Activated CD4-positive, alpha-beta T cell treated with anti-CD3 and anti-CD28 coated beads, Interleukin-2, amount 50 U/mL, for 1 hour (primary cell): ENCODE results near the gene PIGP.
A peak's percentile ranks its signal among the peaks of the same experiment; 100 is the strongest.
"Not testable (repeated sequence)": the region's sequence is repeated elsewhere in the genome, so short reads cannot be mapped to it uniquely, and the experiment has no call there.

Experiments used
- DNase-seq: peaks from one replicate; pipeline ENCODE4 v3.0.0-alpha.2; 2020

Gene PIGP

DNA sequence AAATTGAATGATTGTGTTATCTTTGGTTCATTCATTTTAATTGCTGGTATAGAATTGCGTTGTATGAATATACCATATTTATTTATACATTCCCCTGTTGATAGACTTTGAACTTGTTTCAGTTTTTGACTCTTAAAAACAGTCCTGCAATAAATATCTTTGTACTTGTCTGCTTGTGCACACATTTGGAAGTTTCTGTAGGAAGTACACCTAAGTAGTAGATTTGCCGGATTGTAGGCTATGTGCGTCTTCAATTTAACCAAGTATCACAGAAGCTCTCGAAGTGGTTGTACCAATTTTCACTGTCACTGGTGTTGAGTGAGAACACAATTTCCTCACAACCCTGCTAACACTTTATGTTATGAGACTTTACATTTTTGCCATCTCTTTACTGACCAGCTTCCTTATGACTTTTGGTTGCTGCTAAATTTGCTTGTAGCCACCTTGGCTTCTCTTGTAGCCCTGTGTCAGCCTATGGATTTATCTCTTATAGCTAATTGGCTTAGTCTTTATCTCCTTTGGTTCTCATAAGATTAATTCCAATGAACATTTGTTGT, 2.4 kb upstream of the PIGP start:
- DNase-seq, result no peak

DNA sequence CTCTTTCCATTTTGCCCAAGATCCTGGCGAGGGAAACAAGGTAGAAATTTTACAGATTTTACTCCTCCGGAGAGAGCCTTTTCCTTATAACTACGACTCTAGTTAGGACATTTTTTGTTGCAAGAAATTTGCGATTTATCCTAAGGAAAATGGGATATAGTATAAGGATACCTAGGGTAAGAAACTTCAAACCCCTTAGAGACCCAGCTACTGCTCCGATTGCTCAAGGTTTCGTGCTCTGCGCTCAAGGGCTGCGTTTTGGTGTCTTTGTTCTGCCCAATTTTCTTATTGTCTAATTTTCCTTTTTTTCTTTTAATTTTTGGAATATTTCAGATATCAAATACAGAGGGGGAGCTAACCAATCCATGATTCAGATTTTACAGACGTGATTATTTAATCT, 1.7 kb upstream of the PIGP start:
- DNase-seq, result no peak

DNA sequence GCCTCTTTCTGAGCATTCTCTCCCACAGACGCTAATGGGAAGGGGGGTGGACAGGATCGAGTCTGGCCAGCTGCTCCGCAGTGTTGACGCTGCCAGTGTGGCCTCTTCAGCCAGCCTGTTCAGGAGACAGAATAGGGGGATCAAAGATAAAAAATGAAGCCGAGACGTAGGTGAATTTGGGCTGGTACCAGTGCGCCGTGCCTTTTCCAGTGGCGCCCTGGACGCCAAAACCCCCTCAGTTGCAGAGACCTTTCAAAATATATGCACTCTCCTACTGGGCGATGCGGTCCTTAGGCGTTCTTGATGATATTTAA, 1.3 kb upstream of the PIGP start:
- DNase-seq, result no peak

DNA sequence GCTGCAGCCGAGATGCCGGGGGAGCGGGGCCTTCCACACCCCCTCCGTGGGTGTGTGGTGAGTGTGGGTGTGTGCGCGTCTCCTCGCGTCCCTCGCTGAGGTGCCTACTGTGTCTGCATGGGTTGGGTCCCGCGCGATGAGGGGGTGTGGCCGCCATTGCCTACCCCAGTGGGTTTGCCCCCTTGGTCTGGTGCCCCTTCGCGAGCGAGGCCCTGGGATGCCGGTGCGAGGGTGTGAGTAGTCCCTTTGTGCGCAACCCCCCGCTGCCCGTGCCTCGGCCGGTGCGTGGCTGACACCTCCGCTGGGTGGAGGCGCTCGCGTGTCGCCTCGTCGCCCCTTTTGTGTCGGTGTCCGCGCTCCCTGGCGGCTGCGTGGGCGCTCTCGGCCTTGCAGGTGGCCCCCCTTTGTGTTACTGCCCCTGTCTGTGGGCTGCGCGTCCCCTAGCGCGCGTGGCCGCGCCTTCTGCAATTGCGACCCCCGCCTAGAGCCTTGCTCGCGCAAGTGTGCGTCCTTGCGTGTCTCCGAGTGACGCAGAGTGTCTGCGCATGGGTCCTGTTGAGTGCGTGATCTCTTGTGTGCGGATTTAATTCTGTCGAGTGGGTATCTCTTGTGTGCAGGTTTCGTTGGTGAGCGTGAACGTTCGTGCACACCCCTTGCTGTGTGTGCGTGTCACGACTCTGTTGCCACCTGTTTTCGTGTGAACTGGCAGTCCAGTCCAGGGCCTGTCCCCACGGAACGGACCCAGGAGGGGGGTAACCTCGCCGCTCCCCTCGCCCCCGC, 736 bp upstream of the PIGP start:
- DNase-seq, result peak; percentile 61

DNA sequence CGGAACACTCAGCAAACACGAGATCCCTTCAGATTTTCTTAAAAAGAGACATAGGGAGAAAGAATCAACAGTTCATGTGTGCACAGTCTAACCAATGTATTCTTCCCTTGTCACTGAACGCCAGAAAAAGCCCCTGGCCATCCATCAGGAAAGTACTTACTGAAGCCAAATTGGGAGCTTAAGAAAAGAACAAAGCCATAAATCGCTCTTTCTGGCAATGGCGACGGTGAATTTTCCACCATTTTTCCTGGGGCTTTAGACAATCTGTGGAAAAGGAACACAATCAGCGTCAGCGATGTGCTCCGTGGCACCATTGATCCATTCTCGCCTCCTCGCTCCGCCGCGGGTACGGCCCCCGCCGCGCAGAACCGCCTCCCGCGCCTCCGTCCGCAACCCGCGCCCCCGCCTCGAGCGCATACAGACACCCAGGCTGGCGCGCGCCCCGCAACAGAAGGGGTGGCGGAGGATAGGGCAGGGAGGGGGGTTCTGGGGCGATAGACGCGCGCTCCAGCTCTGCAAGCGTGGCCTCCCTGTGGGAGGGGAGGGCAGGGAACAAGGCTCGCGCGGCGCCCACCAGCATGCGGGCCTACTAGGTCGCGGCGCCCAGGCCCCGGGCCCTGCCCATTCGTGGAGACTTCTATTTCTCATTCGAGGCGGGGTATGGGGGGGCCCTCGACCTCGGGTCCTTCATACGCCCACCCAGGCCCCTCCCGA, 440 bp downstream of the PIGP start:
- peak; percentile 67 for DNase-seq

DNA sequence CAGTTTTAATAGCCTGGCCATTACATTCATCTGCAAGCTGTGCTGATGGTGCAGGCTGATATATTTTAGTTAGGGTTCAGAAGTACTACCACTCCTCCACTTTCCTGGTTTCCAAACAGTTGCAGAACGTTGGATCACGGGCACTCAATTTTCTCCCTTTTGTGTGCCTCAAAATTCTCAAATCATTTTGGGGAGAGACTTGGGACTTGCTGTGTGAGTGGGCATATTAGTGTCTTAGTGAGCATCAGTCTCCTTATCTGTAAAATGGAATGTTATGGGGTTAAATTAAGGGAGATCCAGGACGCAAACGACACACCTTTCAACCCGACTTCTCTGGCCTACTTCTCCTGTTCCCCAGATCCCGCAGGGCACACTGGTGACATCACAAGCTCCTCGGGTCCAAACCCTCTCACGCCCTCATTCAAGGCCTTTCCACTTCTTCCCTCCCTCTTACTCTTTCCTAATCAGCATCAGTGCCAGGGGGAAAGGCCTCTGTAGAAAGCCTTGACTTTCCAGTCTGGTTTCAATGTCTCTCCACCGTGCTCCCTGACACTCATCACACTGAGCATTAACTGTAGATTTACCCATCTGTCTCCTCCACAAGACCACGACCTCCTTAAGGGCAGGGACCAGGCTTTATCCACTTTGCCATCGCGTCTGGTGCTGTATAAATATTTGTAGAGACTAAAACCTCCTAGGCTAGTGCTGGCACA, 1.2 kb downstream of the PIGP start:
- DNase-seq, result no peak

DNA sequence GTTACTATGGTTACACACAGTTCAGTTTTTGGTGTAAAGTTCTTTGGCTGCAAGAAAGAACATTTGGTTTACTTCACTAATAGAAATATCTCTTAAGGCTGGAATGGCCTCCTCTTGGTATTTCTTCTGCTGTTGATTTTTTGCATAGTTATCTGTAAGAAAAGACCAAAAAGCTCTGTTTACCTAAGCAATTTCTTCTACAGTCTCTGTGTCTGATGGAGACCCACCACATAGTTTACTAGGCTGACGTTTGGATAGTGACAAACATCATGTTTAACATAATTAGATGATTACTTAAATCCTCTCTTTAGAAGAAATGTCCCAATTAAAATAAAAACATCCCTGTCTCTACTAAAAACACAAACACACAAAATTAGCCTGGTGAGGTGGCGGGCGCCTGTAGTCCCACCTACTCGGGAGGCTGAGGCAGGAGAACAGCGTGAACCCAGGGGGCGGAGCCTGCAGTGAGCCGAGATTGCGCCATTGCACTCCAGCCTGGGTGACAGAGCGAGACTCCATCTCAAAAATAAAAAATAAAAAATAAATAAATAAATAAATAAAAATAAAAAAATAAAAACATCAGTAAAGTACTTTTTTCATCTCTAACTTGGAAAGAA, 7.2 kb downstream of the PIGP start:
- no peak for DNase-seq

DNA sequence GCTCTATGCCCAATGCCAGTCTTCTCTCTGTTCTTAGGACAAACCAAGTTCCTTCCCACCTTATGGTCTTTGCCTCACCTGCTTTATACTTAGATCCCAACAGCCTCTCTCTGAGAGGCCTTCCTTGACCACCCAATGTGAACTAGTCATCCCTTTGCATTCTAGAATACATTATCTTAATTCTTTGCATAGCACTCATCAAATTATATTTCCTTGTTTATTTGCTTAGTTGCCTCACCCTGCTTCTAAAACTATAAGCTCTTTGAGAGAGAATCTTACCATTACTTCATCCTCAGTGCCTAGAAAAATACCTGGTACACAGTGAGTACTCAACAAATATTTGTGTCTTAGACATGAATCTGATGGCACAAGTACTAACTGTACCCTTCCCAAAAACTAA, 8.0 kb downstream of the PIGP start:
- no peak for DNase-seq

DNA sequence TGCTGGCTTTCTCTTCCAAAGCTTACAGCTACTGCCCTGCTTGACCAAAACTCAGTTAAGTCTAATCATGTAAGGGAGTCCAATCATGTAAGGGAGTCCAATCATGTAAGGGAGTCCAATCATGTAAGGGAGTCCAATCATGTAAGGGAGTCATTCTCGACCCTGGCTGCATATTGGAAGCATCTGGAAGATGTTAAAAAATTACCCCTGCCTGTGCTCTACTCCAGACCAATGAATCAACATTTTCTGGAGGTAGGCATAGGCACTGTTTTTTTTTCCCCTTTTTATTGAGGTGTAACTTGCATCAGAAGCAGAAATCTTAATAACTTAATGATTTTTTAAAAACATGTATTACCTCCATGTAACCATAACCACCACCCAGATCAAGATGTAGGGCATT, 9.4 kb downstream of the PIGP start:
- no peak for DNase-seq

DNA sequence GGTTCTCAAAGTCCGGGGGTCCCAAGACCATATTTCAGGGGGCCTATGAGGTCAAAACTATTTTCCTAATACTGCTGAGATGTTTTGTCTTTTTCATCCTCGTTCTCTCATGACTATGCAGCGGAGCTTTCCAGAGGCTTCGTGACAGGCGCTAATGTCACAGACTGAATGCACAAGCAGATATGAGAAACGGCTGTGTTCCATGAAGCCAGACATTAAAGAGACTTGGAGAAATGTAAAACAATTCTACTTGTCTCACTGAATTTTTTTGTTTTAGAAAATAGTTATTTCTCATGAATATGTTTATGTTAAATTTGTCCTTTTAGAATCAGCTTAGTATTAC, 10.3 kb downstream of the PIGP start:
- DNase-seq, result no peak

DNA sequence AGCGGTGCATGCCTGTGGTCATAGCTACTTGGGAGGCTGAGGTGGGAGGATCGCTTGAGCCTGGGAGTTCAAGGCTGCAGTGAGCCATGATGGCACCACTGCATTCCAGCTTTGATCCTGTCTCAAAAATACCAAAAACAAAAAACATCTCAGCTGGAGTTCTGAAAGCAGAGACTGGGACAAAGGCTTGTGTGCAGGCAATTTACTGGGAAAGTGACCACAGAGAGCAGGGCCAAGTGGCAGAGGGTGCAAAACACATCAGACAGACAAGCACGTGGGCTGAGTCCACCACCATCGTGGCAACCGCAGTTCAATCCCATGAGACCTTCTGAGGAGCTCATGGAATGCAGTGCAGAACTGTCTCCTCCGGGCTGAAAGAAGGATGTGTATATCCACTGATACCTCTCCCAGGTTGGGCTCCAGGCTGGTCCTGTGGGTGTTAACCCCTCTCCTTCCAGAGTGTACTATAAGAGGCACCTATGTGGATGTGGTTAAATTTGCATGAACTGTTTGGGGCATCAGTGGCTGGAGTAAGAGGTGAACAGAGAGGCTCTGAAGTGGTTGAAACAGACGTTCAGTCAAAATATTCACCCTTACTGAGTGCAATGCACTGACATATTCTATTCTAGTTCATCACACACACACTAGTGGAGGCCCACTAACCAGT, 10.8 kb downstream of the PIGP start:
- DNase-seq, result no peak

DNA sequence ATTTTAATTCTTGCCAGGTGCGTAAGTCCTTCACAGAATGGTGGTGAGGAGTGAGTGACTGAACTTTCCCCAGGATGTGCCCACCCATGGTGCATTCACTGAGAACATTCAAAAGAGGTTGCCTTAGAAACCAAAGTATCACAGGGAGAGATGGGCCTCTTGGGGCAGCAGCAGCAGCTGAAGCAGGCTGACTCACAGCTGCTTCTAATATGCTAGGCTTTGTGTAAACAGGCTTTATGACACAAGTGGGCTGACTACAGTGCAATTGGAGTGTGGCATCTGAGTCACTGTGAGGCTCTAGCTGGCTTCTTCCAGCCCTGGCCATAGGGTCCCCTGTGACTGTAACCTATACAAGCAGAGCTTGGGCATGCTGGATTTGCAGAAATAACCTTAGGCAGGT, 12.6 kb downstream of the PIGP start:
- DNase-seq, result no peak

DNA sequence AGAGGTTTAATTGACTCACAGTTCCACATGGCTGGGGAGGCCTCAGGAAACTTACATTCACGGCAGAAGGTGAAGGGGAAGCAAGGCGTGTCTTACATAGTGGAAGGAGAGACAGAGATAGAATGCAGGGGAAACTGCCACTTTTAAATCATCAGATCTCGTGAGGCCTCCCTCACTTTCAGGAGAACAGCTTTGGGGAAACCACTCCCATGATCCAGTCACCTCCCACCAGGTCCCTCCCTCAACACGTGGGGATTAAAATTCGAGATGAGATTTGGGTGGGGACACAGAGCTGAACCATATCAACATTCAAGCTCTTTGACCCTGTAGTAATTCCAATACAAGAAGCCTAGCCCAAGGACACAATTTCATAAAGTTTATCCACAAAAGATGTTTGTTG, 13.7 kb downstream of the PIGP start:
- DNase-seq, result no peak

DNA sequence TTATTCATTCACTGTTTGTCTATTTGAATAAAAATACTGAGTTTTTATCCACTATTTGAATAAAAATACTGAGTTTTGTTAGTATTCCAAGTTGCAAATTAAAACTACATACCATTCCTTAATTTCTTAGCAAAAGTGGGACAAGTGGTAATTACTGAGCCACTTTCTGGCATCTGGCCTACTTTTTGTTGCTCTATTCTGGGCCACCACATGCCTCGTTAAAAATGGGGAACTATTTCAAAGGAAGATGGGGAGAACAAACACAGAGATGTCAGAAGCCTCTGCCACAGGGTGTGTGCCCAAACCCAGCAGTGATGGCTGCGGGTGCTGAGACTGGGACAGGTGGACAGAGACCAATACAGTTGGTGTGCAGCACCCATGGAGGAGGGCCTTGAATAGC, 14.6 kb downstream of the PIGP start:
- DNase-seq, result no peak

DNA sequence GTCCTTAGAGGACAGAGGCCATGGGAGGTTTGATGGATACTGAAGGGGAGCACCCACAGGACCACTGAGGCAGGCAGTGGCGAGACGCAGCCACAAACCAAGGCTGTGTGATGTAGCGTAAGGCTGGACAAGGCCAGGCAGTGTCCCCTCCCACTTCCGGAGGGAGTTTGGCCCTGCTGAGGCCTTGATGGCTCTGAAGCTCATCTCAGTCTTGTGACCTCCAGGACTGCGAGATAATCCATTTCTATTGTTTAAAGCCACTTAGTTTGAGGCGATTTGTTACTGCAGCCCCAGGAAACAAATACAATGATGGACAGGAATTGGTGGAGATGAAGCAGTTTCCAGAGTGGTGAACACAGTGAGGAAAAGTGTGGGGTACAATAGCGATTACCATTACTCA, 15.3 kb downstream of the PIGP start:
- no peak for DNase-seq

DNA sequence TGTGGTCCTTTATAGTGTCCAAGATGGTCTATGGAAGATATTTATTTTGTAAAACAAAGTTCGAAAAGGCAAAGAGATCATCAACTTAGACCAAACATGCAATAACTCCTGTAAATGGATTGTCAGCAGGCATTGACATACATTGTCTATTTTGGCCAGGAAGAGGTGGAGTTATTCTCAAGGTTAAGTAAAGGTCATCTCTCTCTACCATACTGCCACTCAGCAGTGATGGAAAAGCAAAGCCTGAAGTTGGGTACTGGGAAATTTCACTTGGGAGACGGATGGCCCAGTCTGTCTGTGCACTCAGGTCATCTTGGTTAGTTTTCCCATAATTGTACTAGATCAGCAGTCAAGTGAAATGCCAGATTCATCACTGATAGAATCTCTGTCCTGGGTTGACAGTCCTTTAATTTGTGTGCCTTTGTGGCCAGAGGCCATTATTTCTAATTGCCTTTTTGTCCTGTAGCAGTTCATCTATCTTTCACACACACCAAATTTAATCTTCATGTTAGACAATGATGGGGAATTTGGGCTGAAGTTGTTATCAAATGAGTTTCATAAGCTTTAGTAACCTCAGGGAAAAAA, 17.5 kb downstream of the PIGP start:
- DNase-seq, result no peak

DNA sequence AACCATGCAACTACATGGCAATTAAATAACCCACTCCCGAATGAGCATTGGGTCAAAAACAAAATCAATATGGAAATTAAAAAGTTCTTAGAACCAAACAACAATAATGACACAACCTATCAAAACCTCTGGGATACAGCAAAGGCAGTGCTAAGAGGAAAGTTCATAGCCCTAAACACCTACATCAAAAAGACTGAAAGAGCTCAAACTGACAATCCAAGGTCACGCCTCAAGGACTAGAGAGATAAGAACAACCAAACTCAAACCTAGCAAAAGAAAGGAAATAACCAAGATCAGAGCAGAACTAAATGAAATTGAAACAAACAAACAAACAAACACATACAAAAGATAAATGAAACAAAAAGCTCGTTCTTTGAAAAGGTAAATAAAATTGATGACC, 23.1 kb downstream of the PIGP start:
- not testable (repeated sequence) for DNase-seq

DNA sequence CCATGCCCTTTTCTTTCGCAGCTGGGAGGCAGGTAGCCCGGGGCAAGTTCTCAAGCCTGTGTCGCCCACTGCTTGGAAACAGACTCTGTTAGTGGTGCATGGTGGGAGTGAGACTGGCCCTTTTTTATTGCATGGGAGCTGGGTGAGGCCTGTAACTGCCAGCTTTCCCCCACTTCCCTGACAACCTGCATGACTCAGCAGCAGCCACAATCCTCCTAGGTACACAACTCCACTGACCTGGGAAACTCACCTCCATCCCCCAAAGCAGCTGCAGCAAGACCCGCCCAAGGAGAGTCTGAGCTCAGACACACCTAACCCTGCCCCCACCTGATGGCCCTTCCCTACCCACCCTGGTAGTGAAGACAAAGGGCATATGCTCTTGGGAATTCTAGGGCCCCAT, 25.8 kb downstream of the PIGP start:
- DNase-seq, result no peak

DNA sequence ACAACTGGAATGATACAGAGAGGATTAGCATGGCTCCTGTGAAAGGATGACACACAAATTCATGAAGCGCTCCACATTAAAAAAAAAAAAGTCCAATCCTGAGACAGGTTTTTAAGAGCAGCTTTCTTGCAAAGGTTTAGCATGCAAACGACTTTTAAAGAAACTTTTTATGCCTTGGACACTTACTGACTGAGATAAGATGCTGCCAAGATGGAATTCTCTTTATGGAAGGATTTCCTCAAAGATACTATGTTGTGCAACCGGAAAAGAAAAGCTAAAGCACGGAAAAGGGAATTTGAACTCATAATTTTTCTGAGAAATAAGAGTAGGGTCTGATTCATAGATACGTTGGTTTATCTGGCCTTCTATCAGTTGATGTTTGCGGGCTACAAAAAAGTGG, 27.3 kb downstream of the PIGP start:
- no peak for DNase-seq

DNA sequence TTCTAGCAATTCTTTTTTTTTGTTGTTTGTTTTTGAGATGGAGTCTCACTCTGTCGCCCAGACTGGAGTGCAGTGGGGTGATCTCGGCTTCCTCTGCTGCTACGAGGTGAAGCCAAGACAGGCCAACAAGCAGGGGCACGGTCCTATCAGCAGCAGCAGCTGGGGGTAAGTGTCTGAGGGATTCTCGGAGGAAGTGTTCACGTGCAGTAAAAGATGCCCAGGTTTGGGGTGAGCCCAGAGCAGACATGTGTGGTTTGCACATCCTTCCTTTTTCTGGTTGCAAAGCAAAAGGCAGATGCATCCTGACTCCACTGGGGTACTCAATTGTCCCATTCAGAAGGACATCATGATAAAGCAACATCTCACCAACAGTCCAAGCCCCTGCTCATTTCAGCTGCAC, 27.7 kb downstream of the PIGP start:
- DNase-seq, result no peak

DNA sequence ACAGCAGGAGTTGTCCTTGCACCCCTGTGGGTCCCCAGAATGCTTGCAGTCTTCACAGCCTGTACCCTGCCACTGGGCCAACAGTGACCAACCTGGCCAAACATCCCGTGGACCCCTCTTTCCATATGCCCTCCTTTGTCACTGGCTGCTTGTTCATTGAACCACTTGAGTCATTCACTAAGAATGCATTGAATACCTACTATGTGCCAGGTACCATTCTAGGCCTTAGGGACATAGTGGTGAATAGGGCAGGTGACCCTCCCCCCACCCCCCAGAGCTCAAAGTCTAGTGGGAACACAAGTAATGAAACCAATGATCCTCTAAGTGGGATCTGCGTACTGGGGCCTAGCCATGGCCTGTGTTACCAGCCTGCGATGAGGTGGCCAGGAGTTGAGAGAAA, 28.2 kb downstream of the PIGP start:
- no peak for DNase-seq

DNA sequence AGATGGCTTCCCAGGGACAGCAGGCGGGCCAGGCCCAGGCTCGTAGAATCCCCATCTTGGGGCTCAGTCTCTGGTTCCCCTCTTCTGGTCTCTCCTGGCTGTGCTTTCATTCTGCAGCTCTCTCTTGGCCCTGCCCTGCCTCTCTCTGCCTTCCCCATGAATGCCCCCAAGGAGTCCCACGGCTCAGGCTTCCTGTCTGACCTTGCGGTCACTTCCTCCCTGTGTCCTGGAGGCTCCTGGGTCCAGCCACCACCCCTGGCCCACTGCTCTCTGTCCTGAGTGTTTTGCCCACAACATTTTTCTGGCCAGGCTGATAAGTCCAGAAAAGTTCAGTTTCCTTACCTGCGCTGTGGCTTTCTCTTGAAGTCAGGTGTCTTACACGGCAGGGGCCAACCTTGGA, 29.1 kb downstream of the PIGP start:
- DNase-seq, result no peak
